GM21526 (cell line): ENCODE results near the gene LIN28A.

ENCODE experiments used
- ATAC-seq: cut with Tn5 transposase; IDR thresholded peaks from one replicate; pipeline ENCODE4 v1.9.1; 2021; ENCODE audit warnings: moderate library complexity; ENCODE audit not compliant: unreplicated experiment, low FRiP score

The LIN28A gene

GRCh38 chr1:26477446-26478152, 67.0 kb downstream of the LIN28A start:
- no peak for ATAC-seq

DNA sequence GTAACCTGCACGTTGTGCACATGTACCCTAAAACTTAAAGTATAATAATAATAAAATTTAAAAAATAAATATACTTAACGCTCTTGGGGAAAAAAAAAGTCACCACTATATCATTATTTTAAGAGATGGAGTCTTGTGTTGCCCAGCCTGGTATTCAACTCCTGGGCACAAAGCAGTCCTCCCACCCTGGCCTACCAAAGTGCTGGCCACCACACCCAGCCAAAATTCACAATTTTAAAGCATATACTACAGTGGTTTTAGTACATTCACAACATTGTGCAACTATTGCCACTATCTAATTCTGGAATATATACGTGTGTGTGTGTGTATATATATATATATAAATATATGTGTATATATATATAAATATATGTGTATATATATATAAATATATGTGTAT, 67.5 kb downstream of the LIN28A start:
- ATAC-seq: no peak

DNA sequence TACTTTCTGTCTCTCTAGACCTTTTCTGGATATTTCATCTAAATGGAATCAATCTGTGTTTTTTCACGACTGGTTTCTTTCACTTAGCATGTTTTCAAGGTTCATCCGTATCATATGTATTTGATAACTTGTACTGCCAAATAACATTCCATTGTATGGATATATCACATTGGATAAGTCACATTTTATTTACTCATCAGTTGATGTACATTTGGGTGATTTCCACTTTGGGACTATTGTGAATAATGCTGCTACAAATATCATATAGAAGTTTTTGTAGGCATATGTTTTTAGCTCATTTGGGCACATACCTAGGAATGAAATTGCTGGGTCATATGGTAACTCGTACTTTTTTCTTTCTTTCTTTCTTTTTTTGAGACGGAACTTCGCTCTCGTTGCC, 68.4 kb downstream of the LIN28A start:
- ATAC-seq: no peak
